SH-SY5Y (cell line): Measurements from ENCODE around the gene SLC44A1.

Experiments used
- GATA2 ChIP-seq: IDR thresholded peaks from 2 replicates; pipeline ENCODE4 v1.6.1; 2011; ENCODE audit warnings: mild to moderate bottlenecking, low read depth, low read length
- GATA3 ChIP-seq: IDR thresholded peaks from 2 replicates; pipeline ENCODE4 v1.6.1; 2011; ENCODE audit warnings: low read depth, mild to moderate bottlenecking, low read length, moderate library complexity

GRCh38 chr9:105242557-105242956 lies 1.9 kb upstream of the SLC44A1 start:
- TF ChIP-seq GATA3 = no peak
- TF ChIP-seq GATA2 = no peak
